Islet of Langerhans (tissue), 1 donor: ENCODE results near the gene RALGPS1.

ENCODE experiments used
- FAIRE-seq: peaks from one replicate; lab custom pipeline; 2011; peaks lifted over from hg19 to GRCh38; lab: Jason Lieb, UNC

RALGPS1 gene

GRCh38 chr9:127053960-127054359 is 139.4 kb downstream of the RALGPS1 start:
- no peak for FAIRE-seq

- no peak for FAIRE-seq
Observed at GRCh38 chr9:127055745-127056402, 141.3 kb downstream of the RALGPS1 start.

- no peak for FAIRE-seq
Observed at GRCh38 chr9:127056446-127056845, 141.9 kb downstream of the RALGPS1 start.

DNA sequence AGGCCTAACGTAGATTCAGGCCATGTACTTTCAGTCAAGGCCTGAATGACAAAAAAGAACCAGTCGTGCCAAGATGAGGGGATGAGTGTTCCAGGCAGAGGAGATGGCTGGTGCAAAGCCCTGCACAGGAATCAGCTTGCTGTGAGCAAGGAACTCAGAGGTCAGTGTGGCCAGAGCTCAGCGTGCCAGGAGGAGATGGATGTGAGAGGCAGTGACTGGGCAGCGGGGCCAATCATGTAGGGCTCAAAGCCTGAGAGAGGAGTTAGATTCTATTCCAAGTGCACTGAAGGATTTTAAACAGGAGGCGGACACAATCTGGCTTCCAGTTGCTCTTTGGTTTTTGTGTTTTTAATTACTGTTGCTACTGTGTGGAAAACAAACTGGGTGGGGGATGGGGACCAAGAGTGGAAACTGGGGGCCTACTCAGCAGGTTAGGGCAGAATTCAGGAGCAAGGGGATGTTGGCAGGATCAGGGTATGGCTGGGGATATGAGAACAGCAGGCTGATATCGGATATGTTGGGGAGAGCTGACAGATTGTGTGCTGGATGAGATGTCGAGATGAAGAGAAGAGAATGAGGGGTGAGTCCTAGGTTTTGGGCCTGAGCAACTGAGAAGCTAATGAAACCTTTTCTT is 143.5 kb downstream of the RALGPS1 start:
- no peak for FAIRE-seq

- no peak for FAIRE-seq
Observed at GRCh38 chr9:127058645-127059021, 144.1 kb downstream of the RALGPS1 start.

DNA sequence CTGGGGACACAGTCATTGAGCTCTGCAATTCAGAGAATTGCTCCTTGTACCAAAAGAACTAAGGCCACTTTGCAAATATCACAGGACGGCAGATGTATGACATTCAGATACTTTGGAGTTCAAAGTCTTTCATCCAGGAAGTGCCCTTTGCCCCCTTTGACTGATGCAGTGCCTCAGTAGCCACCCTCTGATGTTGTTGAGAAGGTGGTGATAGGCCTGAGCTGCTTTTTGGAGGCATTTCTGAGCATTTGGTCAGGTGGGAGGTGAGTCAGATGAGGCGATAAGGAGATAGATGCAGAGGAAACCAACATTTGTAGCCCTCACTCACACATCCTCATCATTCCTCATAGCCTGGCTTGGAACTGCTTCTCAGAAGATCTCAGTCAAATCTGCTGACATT is 144.4 kb downstream of the RALGPS1 start:
- no peak for FAIRE-seq

DNA sequence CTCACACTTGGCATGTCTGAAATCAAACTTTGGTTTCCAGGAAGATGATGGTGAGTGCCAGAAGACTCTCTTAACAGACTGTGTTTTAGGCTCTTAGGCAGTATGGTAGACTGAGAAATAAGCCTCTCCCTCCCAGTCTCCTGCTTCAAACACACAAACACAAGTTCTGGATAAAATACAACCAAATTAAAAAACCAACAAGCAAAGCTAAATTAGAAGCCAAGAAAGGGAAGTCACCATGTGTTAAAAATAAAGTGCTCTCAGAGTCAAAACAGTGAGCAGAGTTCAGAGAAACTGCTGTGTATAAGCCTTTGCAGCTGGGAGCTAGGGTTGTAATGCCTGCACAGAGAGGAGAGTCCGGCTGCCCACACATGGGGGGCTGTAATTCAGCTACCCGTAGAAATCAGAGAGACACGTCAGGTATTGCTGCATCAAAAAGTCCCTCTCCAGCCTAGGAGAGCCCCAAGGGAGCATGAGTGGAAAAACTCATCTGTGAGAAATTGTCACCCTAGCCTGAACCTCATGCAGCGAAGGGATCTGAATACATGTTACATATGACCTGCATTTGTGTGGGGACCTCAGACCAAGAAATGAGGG is 145.3 kb downstream of the RALGPS1 start:
- FAIRE-seq: no peak

- FAIRE-seq: no peak
Observed at GRCh38 chr9:127061411-127061810, 146.8 kb downstream of the RALGPS1 start.

GRCh38 chr9:127064335-127064734 is 149.8 kb downstream of the RALGPS1 start:
- FAIRE-seq: no peak

GRCh38 chr9:127065592-127065991 is 151.0 kb downstream of the RALGPS1 start:
- FAIRE-seq: no peak

- no peak for FAIRE-seq
Observed at GRCh38 chr9:127066060-127066850, 151.7 kb downstream of the RALGPS1 start.

- FAIRE-seq: no peak
Observed at GRCh38 chr9:127066851-127067136, 152.2 kb downstream of the RALGPS1 start.

DNA sequence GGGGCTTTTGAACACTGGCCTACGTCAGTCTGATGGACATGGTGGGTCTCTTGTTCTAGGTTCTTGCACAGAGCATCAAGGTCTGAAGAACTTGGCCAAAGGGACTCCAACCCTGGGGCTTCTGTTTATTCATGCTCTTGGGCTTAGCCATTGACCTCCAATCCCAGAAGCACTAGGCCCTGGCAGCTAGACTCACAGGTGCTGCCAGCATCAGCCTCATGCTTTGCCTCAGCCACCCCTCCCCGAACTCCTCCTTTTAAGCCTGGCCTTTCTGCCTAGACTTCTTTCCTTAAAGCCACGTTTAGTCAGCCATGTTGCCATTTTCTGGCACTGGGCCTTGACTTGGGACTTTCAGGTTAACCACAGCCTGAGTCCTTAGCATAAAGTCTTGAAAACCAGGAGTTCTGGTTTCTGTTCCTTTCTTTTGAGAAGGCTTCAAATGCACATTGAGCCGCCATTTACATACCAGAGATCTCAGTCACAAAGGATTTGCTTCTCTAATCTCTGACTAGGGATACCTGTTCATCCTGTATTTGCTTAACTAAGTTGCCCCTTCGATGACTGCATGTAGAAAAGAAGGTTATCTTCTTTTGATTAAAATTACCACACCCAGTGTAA is 153.1 kb downstream of the RALGPS1 start:
- no peak for FAIRE-seq

DNA sequence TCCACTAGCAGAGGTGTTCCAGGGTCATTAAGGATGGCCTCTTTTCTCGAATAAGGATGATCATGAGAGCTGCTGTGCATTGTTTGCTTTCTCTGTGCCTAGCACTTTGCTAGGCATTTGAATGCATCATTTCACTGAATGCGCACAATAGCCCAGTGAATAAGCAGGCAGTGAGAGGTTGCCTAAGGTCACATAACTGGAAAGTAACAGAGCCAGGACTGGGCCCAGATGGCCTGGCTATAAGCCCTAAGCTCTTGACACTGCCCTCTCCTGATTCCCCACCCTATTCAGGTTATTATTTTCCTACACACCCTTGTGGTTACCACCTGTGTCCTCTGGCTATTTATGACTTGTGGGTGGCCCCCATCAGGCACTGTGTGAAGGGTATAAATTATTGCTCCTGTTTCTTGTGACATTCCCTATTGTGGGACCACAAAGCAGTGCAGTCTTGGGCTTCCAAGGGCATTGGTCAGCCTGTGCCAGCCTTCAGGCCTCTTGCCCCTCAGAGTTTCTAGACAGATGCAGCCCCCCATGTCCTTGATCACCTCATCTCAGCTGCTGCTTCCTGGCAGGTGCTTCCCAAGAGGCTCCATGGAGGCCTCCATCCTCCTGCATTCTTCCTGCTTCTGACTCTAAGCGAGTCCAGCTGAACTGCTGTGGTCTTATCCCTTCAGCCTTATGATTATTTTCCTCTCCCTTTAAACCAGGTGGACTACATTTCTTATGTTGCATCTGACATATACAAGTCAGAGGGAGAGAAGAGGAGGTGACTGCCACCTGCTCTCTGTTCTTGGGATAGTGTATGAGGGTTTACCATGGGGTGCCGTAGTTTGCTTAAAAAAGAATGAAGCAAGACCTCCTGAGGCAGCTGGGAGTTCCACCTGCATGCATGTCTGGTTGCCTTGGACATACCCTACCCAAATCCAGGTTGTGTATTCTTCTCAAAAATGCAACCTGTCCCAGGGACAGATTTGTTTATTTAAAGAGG is 160.3 kb downstream of the RALGPS1 start:
- no peak for FAIRE-seq

DNA sequence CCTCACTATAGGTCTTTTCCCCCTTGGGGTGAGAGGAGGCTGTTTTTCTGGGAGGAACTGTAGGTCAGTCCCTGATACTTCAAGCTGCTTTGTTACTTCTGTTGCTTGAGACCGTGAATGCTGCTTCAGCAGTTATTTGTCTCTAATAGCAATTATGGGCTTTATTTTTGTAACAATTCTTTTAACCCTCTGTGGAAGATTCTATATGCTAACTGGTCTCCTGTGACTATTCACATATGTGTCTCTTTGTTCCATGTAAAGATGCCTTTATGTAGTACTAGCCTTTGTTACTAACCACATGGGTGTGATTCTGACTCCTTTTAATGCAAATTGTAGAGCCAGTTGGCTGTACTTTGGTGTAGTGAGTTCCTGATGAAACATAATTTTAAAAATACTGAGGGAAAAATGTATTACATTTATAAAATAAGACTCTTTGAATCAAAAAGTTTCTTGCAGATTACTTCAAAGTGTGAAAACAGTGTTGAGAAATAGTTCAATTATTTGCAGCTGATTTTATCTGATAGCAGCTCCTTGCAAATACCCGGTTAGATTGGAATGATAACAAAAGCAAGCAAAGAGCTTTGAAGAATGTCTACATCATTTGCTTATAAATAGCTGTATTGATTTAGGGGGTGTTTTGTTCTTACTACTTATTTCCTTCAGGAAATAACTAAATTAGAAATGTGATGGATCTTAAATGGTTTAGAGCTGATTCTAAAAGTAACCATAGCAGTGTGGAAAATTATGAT is 161.2 kb downstream of the RALGPS1 start:
- no peak for FAIRE-seq

DNA sequence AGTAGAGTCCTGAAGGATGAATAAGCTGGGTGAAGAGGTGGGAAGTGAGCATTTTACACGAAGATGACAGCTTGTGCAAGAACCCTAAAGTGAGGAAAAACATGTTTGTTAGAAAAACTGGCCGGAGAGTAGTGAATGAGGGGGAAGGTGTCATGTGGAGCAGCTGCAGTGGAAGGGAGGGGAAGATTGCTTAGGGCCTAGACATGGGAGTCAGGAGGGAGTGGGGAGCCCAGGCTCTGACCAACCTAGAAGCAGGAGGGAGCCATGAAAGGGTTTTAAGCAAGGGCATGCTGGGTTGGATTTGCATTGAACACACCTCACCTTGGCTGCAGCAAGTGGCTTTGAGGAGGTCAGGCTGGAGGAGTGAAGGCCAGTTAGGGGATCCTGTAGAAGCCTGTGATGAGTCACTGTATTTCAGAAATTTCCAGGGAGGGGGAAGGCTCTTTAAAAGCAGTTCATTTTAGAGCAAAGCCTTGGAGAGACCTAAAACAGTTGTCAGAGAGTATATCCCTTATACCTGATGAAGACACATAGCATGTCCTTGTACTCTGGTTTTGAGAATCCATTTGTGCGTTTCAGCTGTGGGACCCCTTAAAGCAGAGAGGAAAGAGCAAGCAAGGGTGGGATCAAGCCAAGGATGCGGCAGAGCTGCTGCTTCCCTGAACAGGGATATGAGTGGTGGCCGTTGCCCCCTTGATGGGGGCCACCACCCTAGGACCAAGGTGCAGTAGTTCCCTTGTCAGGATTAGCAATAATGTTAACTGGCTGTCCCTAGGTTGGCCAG is 162.5 kb downstream of the RALGPS1 start:
- FAIRE-seq: no peak

DNA sequence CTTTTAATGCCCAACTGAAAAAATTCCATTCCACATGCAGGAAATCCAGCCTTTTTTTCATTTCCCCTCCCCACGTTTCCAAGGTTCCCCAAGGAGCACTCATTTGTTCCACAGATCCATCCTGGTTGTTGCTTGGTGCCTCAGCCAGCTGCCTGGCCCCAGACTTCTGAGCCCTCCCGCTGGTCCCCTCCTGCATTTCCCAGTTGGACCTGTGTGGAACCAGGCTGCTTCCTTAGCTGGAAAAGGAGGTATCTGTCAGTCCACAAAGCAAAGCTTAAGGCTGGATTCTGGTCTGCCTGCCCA is 163.0 kb downstream of the RALGPS1 start:
- FAIRE-seq: no peak

DNA sequence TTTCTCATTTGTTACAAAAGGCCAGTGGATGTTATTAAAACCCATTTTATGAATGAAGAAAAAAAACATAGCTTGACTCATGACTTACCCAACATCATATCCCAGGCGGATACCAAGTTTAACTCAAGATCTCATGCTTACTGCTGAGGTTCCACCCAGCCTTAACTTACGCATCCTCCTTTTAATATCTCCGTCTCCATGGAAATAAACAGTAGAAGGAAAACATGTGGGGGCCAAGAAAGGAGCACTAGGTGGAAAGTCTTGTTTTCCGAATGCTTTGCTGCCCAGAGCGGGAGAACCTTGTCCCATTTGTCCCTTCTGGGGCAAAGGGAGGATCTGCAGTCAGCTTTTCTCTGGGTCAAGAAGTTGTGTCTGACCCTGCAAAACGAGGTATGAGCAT is 163.8 kb downstream of the RALGPS1 start:
- FAIRE-seq: no peak

GRCh38 chr9:127078988-127079387 is 164.4 kb downstream of the RALGPS1 start:
- FAIRE-seq: no peak

DNA sequence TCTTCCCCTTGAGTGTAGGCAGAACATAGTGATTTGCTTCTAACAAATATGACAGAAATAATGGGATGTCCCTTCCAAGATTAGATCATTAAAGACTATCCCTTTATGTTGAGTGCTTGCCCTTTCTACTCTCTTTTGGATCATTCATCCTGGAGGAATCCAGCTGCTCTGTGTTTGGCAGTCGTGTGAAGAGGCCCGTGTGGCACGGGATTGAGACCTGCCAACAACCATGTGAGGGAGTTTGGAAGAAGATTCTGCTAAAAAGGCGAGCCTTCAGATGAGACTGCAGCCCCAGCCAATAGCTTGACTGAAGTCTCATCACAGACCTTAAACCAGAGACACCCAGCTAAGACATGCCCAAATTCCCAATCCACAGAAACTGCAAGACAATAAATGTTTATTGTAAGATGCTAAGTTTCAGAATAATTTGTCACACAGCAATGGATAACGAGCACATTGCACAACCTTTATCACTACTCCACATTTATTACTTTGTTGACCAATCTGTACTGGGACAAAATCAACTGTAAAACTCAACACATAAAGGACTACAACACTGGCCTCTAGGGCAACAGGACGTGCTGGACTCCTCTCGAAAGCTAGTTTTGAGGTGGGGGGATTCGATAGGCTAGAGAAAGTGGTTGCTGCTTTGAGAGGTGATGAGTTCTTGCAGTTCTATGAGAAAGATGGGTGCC is 165.0 kb downstream of the RALGPS1 start:
- FAIRE-seq: no peak
